Measurements from ENCODE around the gene STK32B.

The STK32B gene

GRCh38 chr4:5527211-5527610, 475.9 kb downstream of the STK32B start:
- Histone ChIP-seq H3K36me3 (ENCODE audit: control insufficient read depth, insufficient read depth, low read length) (no peaks in the 10 kb centered on the region), H3K4me1 (ENCODE audit: control insufficient read depth, insufficient read depth, low read length) (no peaks in the 10 kb centered on the region), H3K4me3 (ENCODE audit: low read length) (no peak overlapping the region), H3K9me3 (ENCODE audit: control insufficient read depth, low read length) (no peaks in the 10 kb centered on the region), H3K9ac (ENCODE audit: low read length) (no peak overlapping the region), H3K27me3 (ENCODE audit: control insufficient read depth, insufficient read depth, low read length) (no peaks in the 10 kb centered on the region)

DNA sequence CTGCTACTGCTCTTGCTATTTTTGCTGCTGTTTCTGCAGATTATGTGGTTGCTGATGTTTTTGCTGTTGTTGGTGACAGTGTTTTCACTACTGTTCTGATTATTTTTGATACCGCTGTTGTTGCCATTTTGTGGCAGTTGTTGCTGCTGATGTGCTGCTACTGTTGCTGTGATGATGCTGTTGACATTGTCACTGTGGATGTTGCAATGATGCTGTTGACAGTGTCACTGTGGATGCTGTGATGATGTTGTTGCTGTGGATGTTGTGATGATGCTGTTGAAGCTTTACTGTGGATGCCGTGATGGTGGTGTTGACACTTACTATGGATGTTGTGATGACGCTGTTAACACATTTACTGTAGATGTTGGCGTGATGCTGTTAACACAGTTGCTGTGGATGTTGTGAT, 476.8 kb downstream of the STK32B start:
- no peaks in the 10 kb centered on the region for H3K4me1 ChIP-seq (ENCODE audit: control insufficient read depth, insufficient read depth, low read length)
- no peaks in the 10 kb centered on the region for H3K27me3 ChIP-seq (ENCODE audit: control insufficient read depth, insufficient read depth, low read length)
- no peaks in the 10 kb centered on the region for H3K9me3 ChIP-seq (ENCODE audit: control insufficient read depth, low read length)
- H3K4me3 ChIP-seq (ENCODE audit: low read length) = no peak overlapping the region
- H3K36me3 ChIP-seq (ENCODE audit: control insufficient read depth, insufficient read depth, low read length) = no peaks in the 10 kb centered on the region
- H3K9ac ChIP-seq (ENCODE audit: low read length) = no peak overlapping the region

- no peaks in the 10 kb centered on the region for H3K36me3 ChIP-seq (ENCODE audit: control insufficient read depth, insufficient read depth, low read length)
Observed at GRCh38 chr4:5532100-5532499, 480.8 kb downstream of the STK32B start.

GRCh38 chr4:5539584-5539983, 488.3 kb downstream of the STK32B start:
- Histone ChIP-seq H3K36me3 (ENCODE audit: control insufficient read depth, insufficient read depth, low read length) (no peaks in the 10 kb centered on the region), H3K4me3 (ENCODE audit: low read length) (no peak overlapping the region), H3K9ac (ENCODE audit: low read length) (no peak overlapping the region), H3K9me3 (ENCODE audit: control insufficient read depth, low read length) (no peaks in the 10 kb centered on the region), H3K27me3 (ENCODE audit: control insufficient read depth, insufficient read depth, low read length) (no peaks in the 10 kb centered on the region), H3K4me1 (ENCODE audit: control insufficient read depth, insufficient read depth, low read length) (no peaks in the 10 kb centered on the region)

More at GRCh38 chr4:5532100-5532499, 480.8 kb downstream of the STK32B start:
- no peak overlapping the region for H3K4me3 ChIP-seq (ENCODE audit: low read length)
- H3K27me3 ChIP-seq (ENCODE audit: control insufficient read depth, insufficient read depth, low read length) = no peaks in the 10 kb centered on the region
- H3K4me1 ChIP-seq (ENCODE audit: control insufficient read depth, insufficient read depth, low read length) = no peaks in the 10 kb centered on the region
- H3K9me3 ChIP-seq (ENCODE audit: control insufficient read depth, low read length) = no peaks in the 10 kb centered on the region
- no peak overlapping the region for H3K9ac ChIP-seq (ENCODE audit: low read length)

DNA sequence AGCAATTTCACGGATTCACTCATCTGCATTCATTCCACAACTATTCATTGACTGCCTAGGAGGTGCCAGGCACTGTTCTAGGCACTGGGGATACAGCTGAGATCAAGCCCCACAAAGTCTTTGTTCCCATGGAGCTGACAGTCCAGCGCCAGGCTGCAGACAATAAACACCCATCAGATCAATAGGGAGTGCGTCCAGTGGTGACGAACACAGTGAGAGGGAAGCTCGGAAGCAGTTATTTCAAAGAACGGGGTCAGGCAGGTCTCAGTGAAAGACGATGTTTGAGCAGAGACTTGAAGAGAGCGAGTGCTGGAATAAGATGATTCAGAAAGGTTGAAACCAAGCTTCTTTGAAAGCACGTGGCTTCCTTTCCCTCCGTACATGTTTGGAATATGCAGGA, 489.9 kb downstream of the STK32B start:
- Histone ChIP-seq H3K4me1 (ENCODE audit: control insufficient read depth, insufficient read depth, low read length) (no peaks in the 10 kb centered on the region), H3K27me3 (ENCODE audit: control insufficient read depth, insufficient read depth, low read length) (no peaks in the 10 kb centered on the region), H3K36me3 (ENCODE audit: control insufficient read depth, insufficient read depth, low read length) (no peaks in the 10 kb centered on the region), H3K9me3 (ENCODE audit: control insufficient read depth, low read length) (no peaks in the 10 kb centered on the region), H3K4me3 (ENCODE audit: low read length) (no peak overlapping the region), H3K9ac (ENCODE audit: low read length) (no peak overlapping the region)

- no peak overlapping the region for H3K9ac ChIP-seq (ENCODE audit: low read length)
- H3K4me3 ChIP-seq (ENCODE audit: low read length) = no peak overlapping the region
- H3K9me3 ChIP-seq (ENCODE audit: control insufficient read depth, low read length) = no peaks in the 10 kb centered on the region
- no peaks in the 10 kb centered on the region for H3K36me3 ChIP-seq (ENCODE audit: control insufficient read depth, insufficient read depth, low read length)
- no peaks in the 10 kb centered on the region for H3K27me3 ChIP-seq (ENCODE audit: control insufficient read depth, insufficient read depth, low read length)
- H3K4me1 ChIP-seq (ENCODE audit: control insufficient read depth, insufficient read depth, low read length) = no peaks in the 10 kb centered on the region
Observed at GRCh38 chr4:5543681-5544080, 492.4 kb downstream of the STK32B start.

GRCh38 chr4:5544762-5545161, 493.5 kb downstream of the STK32B start:
- Histone ChIP-seq H3K9me3 (ENCODE audit: control insufficient read depth, low read length) (no peaks in the 10 kb centered on the region), H3K9ac (ENCODE audit: low read length) (no peak overlapping the region), H3K4me3 (ENCODE audit: low read length) (no peak overlapping the region), H3K27me3 (ENCODE audit: control insufficient read depth, insufficient read depth, low read length) (no peaks in the 10 kb centered on the region), H3K4me1 (ENCODE audit: control insufficient read depth, insufficient read depth, low read length) (no peaks in the 10 kb centered on the region), H3K36me3 (ENCODE audit: control insufficient read depth, insufficient read depth, low read length) (no peaks in the 10 kb centered on the region)

DNA sequence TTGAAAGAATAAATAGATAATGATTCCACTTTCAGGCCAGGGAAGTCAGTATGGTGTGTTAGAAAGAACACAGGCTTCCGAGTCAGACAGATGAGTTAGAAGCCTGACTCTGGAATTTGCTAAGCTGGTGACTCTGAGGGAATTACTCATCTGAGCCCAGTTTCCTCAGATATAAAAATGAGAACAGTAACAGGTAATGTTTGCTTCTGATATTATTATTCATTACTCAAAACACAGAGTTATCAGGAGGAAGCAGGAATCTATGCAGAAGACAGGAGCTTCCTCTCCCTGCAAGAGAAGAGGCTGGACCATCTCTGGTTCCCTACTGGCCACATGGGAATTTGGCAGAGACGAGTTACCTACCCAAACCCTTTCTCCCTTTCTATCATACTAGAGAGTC, 494.0 kb downstream of the STK32B start:
- Histone ChIP-seq H3K4me3 (ENCODE audit: low read length) (no peak overlapping the region), H3K4me1 (ENCODE audit: control insufficient read depth, insufficient read depth, low read length) (no peaks in the 10 kb centered on the region), H3K36me3 (ENCODE audit: control insufficient read depth, insufficient read depth, low read length) (no peaks in the 10 kb centered on the region), H3K9ac (ENCODE audit: low read length) (no peak overlapping the region), H3K27me3 (ENCODE audit: control insufficient read depth, insufficient read depth, low read length) (no peaks in the 10 kb centered on the region), H3K9me3 (ENCODE audit: control insufficient read depth, low read length) (no peaks in the 10 kb centered on the region)

- H3K36me3 ChIP-seq (ENCODE audit: control insufficient read depth, insufficient read depth, low read length) = no peaks in the 10 kb centered on the region
- no peaks in the 10 kb centered on the region for H3K27me3 ChIP-seq (ENCODE audit: control insufficient read depth, insufficient read depth, low read length)
- H3K4me3 ChIP-seq (ENCODE audit: low read length) = no peak overlapping the region
- no peak overlapping the region for H3K9ac ChIP-seq (ENCODE audit: low read length)
- no peaks in the 10 kb centered on the region for H3K4me1 ChIP-seq (ENCODE audit: control insufficient read depth, insufficient read depth, low read length)
- H3K9me3 ChIP-seq (ENCODE audit: control insufficient read depth, low read length) = no peaks in the 10 kb centered on the region
Observed at GRCh38 chr4:5547651-5548249, 496.5 kb downstream of the STK32B start.

Data from mucosa of stomach (tissue), 1 donor.